ENCODE data around the gene ULBP2. TPM values are rescaled to one million over a fixed set of nuclear protein-coding genes. Genes with fewer than 3 reads are reported as not detected.
"Not testable (repeated sequence)": the region's sequence is repeated elsewhere in the genome, so short reads cannot be mapped to it uniquely, and the experiment has no call there.

ULBP2 gene
- total RNA-seq, 1 donor from 2014 or later: 0.79 TPM

GRCh38 chr6:149908480-149908879, 33.3 kb upstream of the ULBP2 start:
- not testable (repeated sequence) for DNase-seq (ENCODE audit: low read depth in 2 of 2)

- no peak for DNase-seq (ENCODE audit: low read depth in 2 of 2)
Measured at GRCh38 chr6:149909701-149910470, 31.9 kb upstream of the ULBP2 start.

- no peak for DNase-seq (ENCODE audit: low read depth in 2 of 2)
Measured at GRCh38 chr6:149910721-149911151, 31.1 kb upstream of the ULBP2 start.

GRCh38 chr6:149912680-149913079, 29.1 kb upstream of the ULBP2 start:
- DNase-seq (ENCODE audit: low read depth in 2 of 2): not testable (repeated sequence)

GRCh38 chr6:149913085-149913484, 28.7 kb upstream of the ULBP2 start:
- DNase-seq (ENCODE audit: low read depth in 2 of 2): no peak

- DNase-seq (ENCODE audit: low read depth in 2 of 2): no peak
Measured at GRCh38 chr6:149913540-149914240, 28.1 kb upstream of the ULBP2 start.

GRCh38 chr6:149915970-149916865, 25.6 kb upstream of the ULBP2 start:
- DNase-seq (ENCODE audit: low read depth in 2 of 2): no peak

- no peak for DNase-seq (ENCODE audit: low read depth in 2 of 2)
Measured at GRCh38 chr6:149917679-149918078, 24.1 kb upstream of the ULBP2 start.

- no peak for DNase-seq (ENCODE audit: low read depth in 2 of 2)
Measured at GRCh38 chr6:149918151-149918905, 23.5 kb upstream of the ULBP2 start.

GRCh38 chr6:149919126-149919833, 22.5 kb upstream of the ULBP2 start:
- DNase-seq (ENCODE audit: low read depth in 2 of 2): not testable (repeated sequence)

GRCh38 chr6:149919834-149920225, 22.0 kb upstream of the ULBP2 start:
- no peak for DNase-seq (ENCODE audit: low read depth in 2 of 2)

- no peak for DNase-seq (ENCODE audit: low read depth in 2 of 2)
Measured at GRCh38 chr6:149921361-149921760, 20.5 kb upstream of the ULBP2 start.

GRCh38 chr6:149922091-149922490, 19.7 kb upstream of the ULBP2 start:
- DNase-seq (ENCODE audit: low read depth in 2 of 2): not testable (repeated sequence)

GRCh38 chr6:149922642-149923326, 19.0 kb upstream of the ULBP2 start, which contains the start of gene RAET1G:
Gene RAET1G (minus strand): TSS chr6:149923121. CDS start chr6:149923010, 111 bp downstream.
- peak; percentile 92 to 97 for DNase-seq (ENCODE audit: low read depth in 2 of 2)

- no peak for DNase-seq (ENCODE audit: low read depth in 2 of 2)
Measured at GRCh38 chr6:149923327-149923986, 18.4 kb upstream of the ULBP2 start.

- DNase-seq (ENCODE audit: low read depth in 2 of 2): no peak
Measured at GRCh38 chr6:149924206-149924932, 17.4 kb upstream of the ULBP2 start.

GRCh38 chr6:149924933-149925252, 16.9 kb upstream of the ULBP2 start:
- DNase-seq (ENCODE audit: low read depth in 2 of 2): no peak

- DNase-seq (ENCODE audit: low read depth in 2 of 2): peak in 1 of 2 donors; percentile 24
Measured at GRCh38 chr6:149925253-149925973, 16.4 kb upstream of the ULBP2 start.
